ENCODE results near the gene NRCAM. TPM values are rescaled to one million over a fixed set of nuclear protein-coding genes. Genes with fewer than 3 reads are reported as not detected.

Gene NRCAM
- total and polyA plus RNA-seq, 10 of the 15 experiments (the other 5 are each of a cell fraction or from before 2014, with no cell fraction given), result 0.30 to 2.0 (median 1.0) TPM

GRCh38 chr7:108239501-108240225 is 216.6 kb downstream of the NRCAM start (continued):
- TF ChIP-seq HSF1 (IDR thresholded peaks at IDR 0.05; ENCODE audit: low read depth, low read length), result no peak
- no peak for TF ChIP-seq NRF1 (conservative IDR thresholded peaks at IDR 0.05; ENCODE audit: low read depth, low read length)
- no peak for TF ChIP-seq IRF5 (IDR thresholded peaks at IDR 0.05; ENCODE audit: borderline replicate concordance)
- no peak for TF ChIP-seq MXI1 (IDR thresholded peaks at IDR 0.05; ENCODE audit: low read depth, low read length)
- no peak for TF ChIP-seq ZNF622 (IDR thresholded peaks at IDR 0.05)
- TF ChIP-seq MLLT1 (IDR thresholded peaks at IDR 0.05), result no peak
